KOPT-K1 (cell line): ENCODE results near the gene EPC1.
"Not testable (repeated sequence)": the region's sequence is repeated elsewhere in the genome, so short reads cannot be mapped to it uniquely, and the experiment has no call there.

Source experiments
- H3K27ac ChIP-seq: fragments of 200-600 bp; sonication (generic); 2 replicates; pipeline ENCODE4 v1.5.1; 2016; ENCODE audit warnings: antibody characterized with exemption, mild to moderate bottlenecking, low read depth, low read length; ENCODE audit not compliant: poor library complexity, severe bottlenecking
- H3K36me3 ChIP-seq: fragments of 200-600 bp; sonication (generic); 2 replicates; pipeline ENCODE4 v1.5.1; 2017; ENCODE audit warnings: antibody characterized with exemption, mild to moderate bottlenecking, low read length, moderate library complexity; ENCODE audit not compliant: insufficient read depth
- H3K9me3 ChIP-seq: fragments of 200-600 bp; sonication (generic); 2 replicates; pipeline ENCODE4 v1.5.1; 2017; ENCODE audit warnings: antibody characterized with exemption, low read length, mild to moderate bottlenecking; ENCODE audit not compliant: insufficient read depth, poor library complexity, severe bottlenecking

EPC1 gene

DNA sequence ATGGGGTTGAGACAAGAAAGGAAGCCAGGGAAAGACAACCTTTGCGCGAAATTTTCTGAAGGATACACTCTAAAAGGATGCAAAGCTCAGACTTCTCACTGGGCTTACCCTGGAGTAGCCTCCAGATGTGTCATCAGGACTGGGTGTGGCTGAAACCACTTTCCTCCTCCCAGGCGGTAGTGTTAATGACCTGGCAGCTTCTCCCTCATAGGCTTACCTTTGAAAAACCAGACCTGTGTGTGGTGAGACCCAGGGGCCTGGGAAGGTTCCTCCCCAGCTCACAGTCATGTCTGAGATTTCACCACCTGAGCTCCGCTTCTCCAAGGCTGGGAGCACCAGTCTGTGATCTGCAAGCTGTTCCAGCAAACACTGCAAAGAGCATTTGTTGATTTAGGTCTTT lies 93.7 kb downstream of the EPC1 start:
- no peak overlapping the region for H3K27ac ChIP-seq
- no peaks in the 10 kb centered on the region for H3K9me3 ChIP-seq
- no peaks in the 10 kb centered on the region for H3K36me3 ChIP-seq

DNA sequence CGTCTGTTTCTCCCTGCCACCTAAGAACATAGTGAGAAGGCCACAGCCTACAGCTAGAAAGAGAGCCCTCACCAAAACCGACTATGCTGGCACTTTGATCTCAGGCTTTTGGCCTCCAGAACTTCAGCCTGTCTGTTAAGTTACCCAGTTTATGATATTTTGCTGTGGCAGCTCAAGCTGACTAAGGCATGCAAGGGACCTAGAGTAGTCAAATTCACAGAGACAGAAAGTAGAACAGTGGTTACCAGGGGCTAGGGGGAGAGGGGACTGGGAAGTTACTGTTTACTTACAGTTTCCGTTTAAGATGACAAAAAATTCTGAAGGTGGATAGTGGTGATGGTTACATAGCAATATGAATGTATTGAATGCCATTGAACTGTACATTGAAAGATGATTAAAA lies 96.5 kb downstream of the EPC1 start:
- not testable (repeated sequence) for H3K27ac ChIP-seq, H3K36me3 ChIP-seq, H3K9me3 ChIP-seq

DNA sequence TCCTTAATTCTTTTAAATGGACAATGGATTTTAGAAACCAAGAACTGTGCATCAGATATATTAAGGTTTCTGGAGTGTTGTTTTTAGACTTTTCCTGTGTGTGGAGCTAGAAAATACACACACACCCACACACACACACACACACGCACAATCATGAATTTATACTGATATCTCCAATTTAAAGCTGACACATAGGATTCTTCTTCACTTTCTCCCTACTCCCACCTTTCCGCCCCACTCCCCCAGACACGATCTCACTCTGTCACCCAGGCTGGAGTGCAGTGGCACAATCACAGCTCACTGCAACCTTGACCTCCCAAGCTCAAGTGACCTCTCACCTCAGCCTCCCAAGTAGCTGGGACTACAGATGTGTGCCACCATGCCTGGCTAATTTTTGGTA lies 100.3 kb downstream of the EPC1 start:
- Histone ChIP-seq H3K27ac (no peak overlapping the region), H3K9me3 (no peaks in the 10 kb centered on the region), H3K36me3 (no peaks in the 10 kb centered on the region)

DNA sequence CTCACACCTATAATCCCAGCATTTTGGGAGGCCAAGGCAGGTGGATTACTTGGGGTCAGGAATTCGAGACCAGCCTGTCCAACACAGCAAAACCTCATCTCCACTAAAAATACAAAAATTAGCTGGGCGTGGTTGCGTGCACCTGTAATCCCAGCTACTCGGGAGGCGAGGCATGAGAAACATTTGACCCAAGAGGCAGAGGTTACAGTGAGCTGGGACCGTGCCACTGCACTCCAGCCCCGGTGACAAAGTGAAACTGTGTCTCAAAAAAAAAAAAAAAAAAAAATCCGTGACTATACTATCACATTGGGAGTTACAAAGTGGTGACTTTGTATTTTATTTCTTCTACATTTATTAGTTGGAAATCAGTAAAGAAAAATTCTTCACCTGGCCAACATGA lies 101.2 kb downstream of the EPC1 start:
- Histone ChIP-seq H3K9me3 (no peaks in the 10 kb centered on the region), H3K36me3 (no peaks in the 10 kb centered on the region), H3K27ac (no peak overlapping the region)

DNA sequence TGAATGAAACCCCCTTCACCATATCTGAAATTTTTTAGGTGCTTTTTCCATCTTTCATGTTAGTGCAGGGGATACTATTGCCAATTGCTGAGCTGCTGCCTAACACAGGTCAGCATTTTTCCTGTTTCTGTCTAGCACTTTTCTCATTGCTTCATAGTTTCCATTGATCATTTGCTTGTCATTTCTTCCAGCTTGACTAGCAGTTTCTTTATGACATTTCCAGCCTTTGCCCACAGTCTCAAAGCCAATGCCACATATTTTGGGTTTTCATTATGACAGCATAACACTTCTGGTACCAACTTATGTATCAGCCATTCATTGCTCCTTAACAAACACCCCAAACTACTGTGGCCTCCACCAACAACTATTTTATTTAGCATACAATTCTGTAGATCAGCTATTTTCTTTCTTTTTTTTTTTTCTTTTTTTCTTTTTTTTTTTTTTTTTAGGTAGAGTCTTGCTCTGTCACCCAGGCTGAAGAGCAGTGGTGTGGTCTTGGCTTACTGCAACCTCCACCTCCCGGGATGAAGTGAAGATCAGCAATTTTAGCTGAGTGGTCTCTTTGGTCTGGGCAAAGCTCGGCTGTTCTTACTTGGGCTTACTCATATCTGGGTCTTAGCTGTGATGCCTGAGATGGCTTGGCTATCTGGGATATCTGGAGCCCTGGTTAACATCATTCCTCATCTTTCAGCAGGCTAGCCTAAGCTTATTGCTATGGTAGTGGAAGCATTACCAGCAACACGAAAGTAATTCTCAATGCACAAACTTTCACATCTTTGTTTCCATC lies 102.3 kb downstream of the EPC1 start:
- Histone ChIP-seq H3K9me3 (no peaks in the 10 kb centered on the region), H3K27ac (no peak overlapping the region)

DNA sequence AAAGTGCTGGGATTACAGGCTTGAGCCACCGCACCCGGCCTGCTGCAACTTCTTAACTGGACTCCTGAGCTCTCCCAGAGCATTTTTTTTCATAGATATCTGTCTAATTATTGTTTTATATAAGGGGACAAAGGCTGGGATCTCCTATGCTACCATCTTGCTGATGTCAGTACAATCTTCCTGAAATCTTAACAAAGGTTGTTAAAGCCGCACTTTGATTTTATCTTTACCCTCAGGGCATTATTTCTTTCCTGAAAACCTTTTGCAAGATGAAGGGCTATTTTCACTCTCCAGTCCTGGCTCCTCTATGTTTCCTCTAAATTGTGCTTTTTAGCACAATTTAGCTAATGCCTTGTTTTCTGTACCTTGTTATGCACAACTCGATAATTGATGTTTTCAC lies 102.9 kb downstream of the EPC1 start:
- Histone ChIP-seq H3K36me3 (no peaks in the 10 kb centered on the region), H3K27ac (no peak overlapping the region), H3K9me3 (no peaks in the 10 kb centered on the region)

More for the DNA sequence above, 102.3 kb downstream of the EPC1 start:
- no peaks in the 10 kb centered on the region for H3K36me3 ChIP-seq

DNA sequence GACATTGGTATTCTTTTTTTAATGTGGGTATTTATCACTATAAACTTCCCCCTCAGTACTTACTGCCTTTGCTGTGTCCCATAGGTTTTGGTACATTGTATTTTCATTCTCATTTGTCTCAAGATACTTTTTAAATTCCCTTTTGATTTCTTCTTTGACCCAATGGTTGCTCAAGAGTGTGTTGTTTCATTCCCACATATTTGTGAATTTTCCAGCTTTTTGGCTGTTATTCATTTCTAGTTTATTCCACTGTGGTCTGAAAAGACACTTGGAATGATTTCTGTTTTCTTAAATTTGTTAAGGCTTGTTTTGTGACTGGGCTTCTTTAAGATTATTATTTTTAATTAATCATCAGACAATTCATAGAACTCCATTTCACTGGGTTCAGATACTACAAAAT lies 105.0 kb downstream of the EPC1 start:
- H3K36me3 ChIP-seq: no peaks in the 10 kb centered on the region
- H3K27ac ChIP-seq: no peak overlapping the region
- no peaks in the 10 kb centered on the region for H3K9me3 ChIP-seq

DNA sequence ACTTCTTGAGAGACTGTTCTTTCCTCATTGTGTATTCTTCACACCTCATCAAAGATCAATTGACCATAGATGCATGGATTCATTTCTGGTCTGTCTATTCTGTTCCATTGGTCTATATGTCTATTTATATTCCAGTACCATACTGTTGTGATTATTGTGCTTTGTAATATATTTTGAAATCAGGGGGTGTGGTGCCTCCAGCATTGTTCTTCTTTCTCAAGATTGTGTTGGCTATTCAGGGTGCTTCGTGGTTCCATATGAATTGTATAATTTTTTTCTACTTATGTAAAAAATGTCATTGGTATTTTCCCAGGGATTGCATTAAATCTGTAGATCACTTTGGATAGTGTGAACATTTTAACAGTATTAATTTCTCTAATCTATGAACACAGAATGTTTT lies 106.5 kb downstream of the EPC1 start:
- Histone ChIP-seq H3K27ac (no peak overlapping the region), H3K9me3 (no peaks in the 10 kb centered on the region), H3K36me3 (no peaks in the 10 kb centered on the region)

DNA sequence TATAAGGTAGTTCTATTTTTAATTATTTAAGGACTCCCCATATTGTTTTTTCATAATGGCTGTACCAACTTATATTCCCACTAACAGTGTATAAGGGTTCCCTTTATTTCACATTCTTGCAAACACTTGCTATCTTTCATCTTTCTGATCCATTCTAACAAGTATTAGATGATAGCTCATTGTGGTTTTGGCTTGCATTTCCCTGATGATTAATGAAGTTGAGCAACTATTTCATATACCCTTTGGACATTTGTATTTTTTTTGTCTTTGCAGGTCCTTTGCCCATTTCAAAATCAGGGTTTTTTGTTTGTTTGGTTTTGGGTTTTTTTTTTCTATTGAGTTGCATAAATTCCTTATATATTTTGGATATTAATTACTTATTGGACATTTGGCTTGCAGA lies 107.2 kb downstream of the EPC1 start:
- Histone ChIP-seq H3K9me3 (no peaks in the 10 kb centered on the region), H3K27ac (no peak overlapping the region), H3K36me3 (no peaks in the 10 kb centered on the region)

DNA sequence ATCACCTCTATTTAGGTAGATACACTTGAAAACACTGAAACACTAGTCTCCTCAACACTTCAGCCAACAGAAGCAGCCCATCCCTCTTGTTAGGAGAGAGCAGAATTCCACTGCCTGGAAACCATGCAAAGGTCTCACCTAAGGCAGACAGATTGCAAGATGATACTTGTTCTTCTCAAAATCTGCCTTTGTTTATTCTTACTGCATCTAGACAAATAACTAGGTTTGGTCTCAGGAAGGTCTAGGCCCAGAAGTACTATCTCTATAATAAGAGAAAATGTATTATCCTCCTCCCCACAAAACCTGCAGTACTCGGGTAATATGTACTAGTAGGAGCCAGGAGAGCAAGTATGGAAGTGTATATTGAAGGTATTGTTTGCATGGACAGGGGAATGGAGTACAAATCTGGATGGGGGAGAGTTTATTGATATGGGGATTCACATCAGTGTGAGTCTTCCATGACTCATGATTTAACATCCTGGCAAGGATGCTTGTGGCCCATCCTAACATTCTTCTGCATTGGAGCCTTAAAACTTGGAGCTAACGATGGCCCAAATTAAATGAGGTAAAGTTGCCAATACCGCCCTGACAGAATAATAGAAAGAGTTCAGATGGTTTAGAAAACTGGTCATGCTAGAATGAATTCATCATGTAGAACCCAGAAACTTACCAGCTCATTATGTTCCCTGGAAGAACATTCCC lies 109.2 kb downstream of the EPC1 start:
- H3K27ac ChIP-seq: no peak overlapping the region
- no peaks in the 10 kb centered on the region for H3K36me3 ChIP-seq
- no peaks in the 10 kb centered on the region for H3K9me3 ChIP-seq

DNA sequence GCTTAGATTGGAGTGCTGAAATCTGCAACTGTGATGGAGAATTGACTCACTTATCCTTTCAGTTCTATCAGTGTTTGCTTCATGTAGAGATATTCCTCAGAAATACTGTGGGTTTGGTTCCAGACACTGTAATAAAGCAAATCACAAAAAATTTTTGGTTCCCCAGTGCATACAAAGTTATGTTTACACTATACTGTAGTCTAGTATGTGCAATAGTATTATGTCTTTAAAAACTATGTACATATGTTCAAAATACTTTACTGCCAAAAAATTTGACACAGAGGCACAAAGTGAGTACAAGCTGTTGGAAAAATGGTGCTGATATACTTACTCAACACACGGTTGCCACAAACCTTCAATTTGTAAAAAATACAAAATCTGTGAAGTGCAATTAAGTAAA lies 112.5 kb downstream of the EPC1 start:
- no peaks in the 10 kb centered on the region for H3K9me3 ChIP-seq
- H3K27ac ChIP-seq: no peak overlapping the region
- H3K36me3 ChIP-seq: no peaks in the 10 kb centered on the region

DNA sequence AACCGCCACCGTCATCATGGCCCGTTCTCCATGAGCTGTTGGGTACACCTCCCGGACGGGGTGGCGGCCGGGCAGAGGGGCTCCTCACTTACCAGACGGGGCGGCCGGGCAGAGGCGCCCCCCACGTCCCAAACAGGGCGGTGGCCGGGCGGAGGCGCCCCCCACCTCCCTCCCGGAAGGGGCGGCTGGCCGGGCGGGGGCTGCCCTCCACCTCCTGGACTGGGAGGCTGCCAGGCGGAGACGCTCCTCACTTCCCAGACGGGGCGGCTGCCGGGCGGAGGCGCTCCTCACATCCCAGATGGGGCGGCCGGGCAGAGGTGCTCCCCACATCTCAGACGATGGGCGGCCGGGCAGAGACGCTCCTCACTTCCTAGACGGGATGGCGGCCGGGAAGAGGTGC lies 113.6 kb downstream of the EPC1 start:
- H3K9me3 ChIP-seq, H3K27ac ChIP-seq, H3K36me3 ChIP-seq: not testable (repeated sequence)

DNA sequence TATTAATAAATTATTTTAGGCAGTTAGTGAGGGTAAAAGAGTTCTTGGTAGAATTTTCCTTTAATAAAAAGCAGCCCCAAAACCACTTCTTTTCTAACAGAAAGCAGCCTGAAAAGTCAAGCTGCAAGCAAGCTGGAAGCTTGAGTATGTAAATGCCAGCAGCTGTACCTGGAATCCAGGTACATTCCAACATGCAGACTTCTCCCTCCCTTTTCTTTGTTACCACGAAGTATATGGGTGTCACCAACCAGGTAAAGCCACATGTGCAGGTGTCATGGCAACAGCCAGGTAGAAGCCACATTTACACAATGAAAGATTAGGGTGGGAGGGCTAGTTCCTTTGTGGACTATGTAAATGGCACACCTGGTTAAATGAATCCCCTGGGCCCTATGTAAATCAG lies 114.6 kb downstream of the EPC1 start:
- Histone ChIP-seq H3K9me3 (no peaks in the 10 kb centered on the region), H3K36me3 (no peaks in the 10 kb centered on the region), H3K27ac (no peak overlapping the region)

DNA sequence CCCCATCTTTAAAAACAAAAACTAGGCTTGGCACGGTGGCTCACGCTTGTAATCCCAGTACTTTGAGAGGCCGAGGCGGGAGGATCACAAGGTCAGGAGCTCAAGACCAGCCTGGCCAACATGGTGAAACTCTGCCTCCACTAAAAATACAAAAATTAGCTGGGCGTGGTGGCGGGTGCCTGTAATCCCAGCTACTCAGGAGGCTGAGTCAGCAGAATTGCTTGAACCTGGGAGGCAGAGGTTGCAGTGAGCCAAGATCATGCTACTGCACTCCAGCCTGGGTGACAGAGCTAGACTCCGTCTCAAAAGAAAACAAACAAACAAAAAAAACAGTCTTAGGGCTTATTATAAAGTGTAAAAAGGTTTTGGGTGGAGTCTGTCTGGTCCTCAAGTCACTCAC lies 117.2 kb downstream of the EPC1 start:
- H3K9me3 ChIP-seq, H3K36me3 ChIP-seq, H3K27ac ChIP-seq: not testable (repeated sequence)

DNA sequence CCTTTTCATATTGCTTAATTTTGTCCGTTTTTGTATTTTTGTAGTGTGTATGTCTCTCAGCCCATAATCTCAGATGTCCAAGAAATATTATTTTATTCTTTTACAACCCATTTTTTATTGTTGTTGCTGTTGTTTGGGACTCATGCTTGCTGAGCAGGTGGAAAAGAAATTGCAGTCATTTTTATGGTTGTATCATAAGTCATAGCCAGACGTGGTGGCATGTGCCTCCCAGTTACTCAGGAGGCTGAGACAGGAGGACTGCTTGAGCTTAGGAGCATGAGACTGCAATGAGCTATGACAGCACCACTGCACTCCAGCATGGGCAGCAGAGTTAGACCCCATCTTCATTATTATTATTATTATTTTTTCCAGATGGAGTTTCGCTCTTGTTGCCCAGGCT lies 117.8 kb downstream of the EPC1 start:
- Histone ChIP-seq H3K27ac (no peak overlapping the region), H3K9me3 (no peaks in the 10 kb centered on the region), H3K36me3 (no peaks in the 10 kb centered on the region)

DNA sequence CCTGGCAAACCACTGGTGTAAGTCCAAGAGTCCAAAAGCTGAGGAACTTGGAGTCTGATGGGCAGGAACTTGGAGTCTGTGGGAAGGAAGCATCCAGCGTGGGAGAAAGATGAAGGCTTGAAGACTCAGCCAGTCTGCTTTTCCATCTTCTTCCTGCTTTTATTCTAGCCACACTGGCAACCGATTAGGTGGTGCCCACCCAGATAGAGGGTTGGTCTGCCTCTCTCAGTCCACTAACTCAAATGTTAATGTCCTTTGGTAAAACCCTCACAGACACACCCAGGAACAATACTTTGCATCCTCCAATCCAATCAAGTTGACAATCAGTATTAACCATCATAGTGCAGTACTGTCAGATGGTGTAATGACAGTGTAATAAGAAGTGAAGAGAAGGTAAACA lies 119.2 kb downstream of the EPC1 start:
- no peak overlapping the region for H3K27ac ChIP-seq
- no peaks in the 10 kb centered on the region for H3K36me3 ChIP-seq
- H3K9me3 ChIP-seq: peaks cover 4% of the 10 kb centered on the region
